Inferior parietal cortex (tissue), 1 donor: ENCODE measurements around the gene EPRS1.
A peak's percentile ranks its signal among the peaks of the same experiment; 100 is the strongest.
"Not testable (repeated sequence)": the region's sequence is repeated elsewhere in the genome, so short reads cannot be mapped to it uniquely, and the experiment has no call there.

Experiments
- DNase-seq: peaks from one replicate; pipeline ENCODE4 v3.0.0-alpha.2; 2016; ENCODE audit errors: extremely low spot score

EPRS1 gene

GRCh38 chr1:220046052-220046930 is at the start of gene EPRS1:
EPRS1 (minus strand) TSS chr1:220046505; CDS start chr1:220046388, 117 bp downstream.
- peak; percentile 96 for DNase-seq

- peak; percentile 82 for DNase-seq
Measured at GRCh38 chr1:220094016-220094911, 48.0 kb upstream of the EPRS1 start, which contains the start of gene IARS2. IARS2 (plus strand) TSS chr1:220094132; CDS start chr1:220094217, 85 bp downstream.

DNA sequence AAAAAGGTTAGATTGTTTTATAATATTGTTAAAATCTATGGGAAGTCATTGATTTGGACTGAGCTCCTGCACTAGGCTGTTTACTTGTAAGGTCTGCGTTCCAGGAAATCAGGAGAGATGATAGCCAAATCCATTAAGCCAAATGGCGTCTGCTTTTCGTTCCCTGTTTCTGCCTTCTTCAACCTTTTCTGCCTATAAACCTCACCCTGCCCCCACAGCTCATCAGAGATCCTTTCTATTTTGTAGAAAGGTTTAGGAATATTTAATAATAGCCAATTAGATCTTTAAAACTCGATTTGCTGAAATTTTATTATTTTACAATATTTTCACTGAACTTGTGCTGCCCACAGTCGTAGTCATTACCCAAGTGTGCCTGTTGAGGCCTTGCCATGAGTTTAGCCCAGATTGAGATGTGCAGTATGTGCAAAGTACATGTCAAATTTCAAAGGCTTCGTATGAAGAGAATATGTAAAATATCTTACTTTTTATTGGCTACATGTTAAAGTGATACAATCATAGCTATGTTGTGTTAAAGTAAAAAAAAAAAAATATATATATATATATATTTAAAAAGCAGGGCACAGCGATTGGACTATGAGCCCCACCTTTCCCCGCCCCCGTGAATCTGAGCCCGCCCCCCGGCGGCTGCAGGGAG is 47.2 kb upstream of the EPRS1 start:
- no peak for DNase-seq

DNA sequence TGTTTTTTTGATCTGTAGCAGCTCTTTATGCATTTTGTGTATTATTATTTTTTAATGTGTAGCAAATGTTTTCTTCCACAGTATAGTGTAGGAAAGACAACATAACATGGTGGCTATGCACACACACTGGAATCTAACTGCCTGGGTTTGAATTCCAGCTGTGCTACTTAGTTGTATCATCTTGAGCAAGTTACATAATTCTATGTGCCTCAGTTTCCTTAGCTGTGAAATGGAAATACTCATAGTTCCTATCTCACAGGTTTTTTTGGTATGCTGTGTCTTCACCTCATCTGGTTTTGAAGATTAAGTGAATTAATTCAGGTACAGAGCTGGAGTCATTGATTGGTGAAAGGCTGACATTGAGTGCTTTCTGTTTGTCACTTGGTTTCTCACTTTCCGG is 46.4 kb upstream of the EPRS1 start:
- DNase-seq, result no peak

GRCh38 chr1:220089650-220090556 is 43.6 kb upstream of the EPRS1 start, which contains the start of gene BPNT1:
BPNT1 (minus strand) TSS chr1:220089788; CDS start chr1:220079846, 9,942 bp downstream.
- DNase-seq, result peak; percentile 99

- DNase-seq, result not testable (repeated sequence)
Measured at GRCh38 chr1:220086261-220086686, 40.0 kb upstream of the EPRS1 start.

DNA sequence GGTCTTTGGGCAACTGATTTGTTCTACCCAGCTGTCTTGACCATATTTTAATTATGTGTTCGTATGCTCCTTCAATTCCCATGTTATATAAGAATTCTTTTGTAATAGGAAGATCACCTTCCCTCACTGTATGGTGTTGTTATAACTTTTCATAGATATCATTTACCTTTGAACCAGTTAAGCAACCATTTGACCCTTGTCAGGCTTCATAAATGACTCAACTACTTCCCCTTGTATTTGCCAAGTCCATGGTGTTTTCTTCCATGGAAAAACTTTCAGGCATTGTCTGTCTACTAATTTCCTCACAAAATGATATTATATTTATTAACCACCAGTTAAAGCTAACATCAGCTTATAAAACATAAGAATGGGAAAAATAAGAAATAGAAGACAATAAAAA is 38.2 kb upstream of the EPRS1 start:
- DNase-seq, result no peak

- DNase-seq, result no peak
Measured at GRCh38 chr1:220077887-220078286, 31.6 kb upstream of the EPRS1 start.

GRCh38 chr1:220076861-220077762 is 30.8 kb upstream of the EPRS1 start:
- DNase-seq, result no peak

GRCh38 chr1:220067269-220068204 is 21.2 kb upstream of the EPRS1 start:
- no peak for DNase-seq

DNA sequence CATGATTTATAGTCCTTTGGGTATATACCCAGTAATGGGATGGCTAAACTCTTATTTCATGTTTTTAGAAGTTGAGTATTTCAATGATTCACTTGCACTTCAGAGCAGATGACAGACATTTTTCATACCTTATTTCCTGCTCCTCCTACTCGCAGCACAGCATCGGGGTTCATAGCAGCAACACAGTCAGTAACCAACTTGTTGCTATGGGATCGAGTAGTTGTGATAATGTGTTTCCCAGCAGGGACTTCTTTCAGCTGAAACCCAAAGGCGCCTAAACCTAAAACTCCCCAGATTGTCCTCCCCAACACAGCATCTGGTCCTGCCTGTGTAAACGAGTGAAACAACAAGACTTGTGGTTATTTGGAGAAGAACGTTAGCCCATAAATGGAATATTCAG is 16.3 kb upstream of the EPRS1 start:
- DNase-seq, result no peak

DNA sequence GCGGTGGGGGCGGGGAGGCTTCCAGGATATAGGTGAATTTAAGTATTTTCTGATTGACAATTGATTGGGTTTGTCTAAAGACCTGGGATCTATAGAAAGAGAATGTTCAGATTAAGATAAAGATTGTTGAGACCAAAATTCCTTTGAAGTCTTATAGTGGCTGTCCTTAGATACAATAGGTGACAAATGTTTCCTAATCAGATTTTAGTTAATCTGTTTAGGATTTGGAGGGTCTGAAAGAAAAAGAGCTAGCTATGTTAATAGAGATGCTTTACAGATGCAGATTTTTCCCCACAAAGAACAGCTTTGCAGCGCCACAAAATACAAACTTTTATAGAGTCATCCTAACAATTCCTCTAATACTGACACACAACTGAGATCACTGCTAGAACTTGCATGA is 14.6 kb upstream of the EPRS1 start:
- no peak for DNase-seq

GRCh38 chr1:220056374-220056773 is 10.1 kb upstream of the EPRS1 start:
- DNase-seq, result no peak

DNA sequence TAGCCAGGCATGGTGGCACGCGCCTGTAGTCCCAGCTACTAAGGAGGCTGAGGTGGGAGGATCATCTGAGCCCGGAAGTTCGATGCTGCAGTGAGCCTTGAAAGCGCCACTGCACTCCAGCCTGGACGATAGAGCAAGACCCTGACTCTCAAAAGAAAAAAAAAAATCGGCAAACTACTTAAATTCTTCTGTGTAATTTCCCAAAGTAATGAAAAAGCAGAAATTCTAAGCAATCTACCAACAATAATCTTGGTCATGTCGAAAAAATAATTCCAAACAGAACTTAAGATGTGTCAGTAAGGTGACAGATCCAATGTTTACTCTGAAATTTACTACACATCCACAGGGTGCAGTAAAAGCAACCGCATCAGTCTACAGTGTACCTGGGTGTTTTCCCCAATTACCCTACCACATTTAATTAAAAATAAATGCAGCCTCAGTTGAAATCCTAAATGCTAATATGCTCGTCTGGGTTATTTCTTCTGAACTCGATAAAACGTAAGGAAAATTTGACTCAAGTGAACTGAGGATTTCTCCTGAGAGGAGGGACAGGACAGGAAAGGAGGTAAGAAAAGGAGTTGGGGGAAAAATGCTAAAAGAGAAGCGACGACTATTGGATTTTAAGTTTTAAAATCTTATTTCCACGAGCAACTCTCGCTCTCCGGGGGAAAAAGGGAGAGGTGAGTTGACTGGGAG is 801 bp downstream of the EPRS1 start:
- peak; percentile 38 for DNase-seq

DNA sequence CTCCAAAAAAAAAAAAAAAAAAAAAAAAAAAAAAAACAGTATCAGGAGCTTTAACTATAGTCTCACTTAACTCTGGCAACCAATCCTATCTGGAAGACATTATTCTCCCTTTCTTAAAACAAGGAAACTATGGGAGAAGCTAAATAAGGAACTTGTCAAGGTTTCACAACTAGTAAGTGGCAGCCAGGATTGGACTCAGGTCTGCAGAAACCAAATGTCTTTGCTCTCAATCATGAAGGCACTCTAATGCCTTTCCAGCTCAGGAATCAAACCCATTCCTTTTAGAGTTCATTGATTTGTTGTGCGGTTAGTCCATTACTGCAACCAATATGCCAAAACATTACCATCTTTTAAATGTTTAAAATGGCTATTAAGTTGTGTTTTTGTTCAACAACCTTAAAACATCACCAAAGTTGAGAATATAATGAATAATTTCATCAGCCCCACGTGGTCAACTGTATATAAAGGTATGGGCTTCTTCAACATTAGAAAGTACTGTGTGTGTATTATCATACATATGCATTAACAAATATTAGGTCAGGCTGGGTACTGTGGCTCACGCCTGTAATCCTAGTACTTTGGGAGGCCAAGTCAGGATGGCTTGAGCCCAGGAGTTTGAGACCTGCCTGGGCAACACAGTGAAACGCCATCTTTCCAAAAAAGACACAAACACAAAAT is 1.5 kb downstream of the EPRS1 start:
- no peak for DNase-seq

DNA sequence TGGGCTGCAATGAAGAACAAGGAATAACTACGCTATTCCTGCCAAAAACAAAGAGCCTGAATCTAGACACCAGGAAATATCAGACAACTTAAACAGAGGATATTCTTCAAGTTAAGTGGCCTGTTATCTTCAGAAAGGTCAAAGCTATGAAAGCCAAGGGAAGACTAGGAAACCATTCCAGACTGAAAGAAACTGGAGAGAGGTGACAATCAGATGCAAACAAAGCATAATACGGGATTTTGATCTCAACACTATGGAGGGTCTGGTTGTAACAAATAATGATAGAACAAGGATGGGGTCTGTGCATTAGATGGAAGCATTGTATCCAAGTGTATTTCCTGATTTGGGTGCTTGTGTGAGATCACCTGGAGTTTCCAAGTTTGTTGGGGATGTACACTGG is 2.7 kb downstream of the EPRS1 start:
- no peak for DNase-seq

GRCh38 chr1:220040028-220040596 is 6.2 kb downstream of the EPRS1 start:
- no peak for DNase-seq
